Dermis blood vessel endothelial cell (primary cell): ENCODE results near the gene LIMA1. TPM values are rescaled to one million over a fixed set of nuclear protein-coding genes. Genes with fewer than 3 reads are reported as not detected.
"Not testable (repeated sequence)": the region's sequence is repeated elsewhere in the genome, so short reads cannot be mapped to it uniquely, and the experiment has no call there.

Source experiments
- DNase-seq: peaks from one replicate; pipeline ENCODE4 v3.0.0; 2010
- total RNA-seq: library from RNA; depleted of rRNA; stranded (reverse); fragments of >200 nt; gene quantifications from 2 replicates; pipeline ENCODE4 v1.2.3, GENCODE V29; 2014

Gene LIMA1
- total RNA-seq, 1 donor from 2014 or later, result 30.8 TPM

DNA sequence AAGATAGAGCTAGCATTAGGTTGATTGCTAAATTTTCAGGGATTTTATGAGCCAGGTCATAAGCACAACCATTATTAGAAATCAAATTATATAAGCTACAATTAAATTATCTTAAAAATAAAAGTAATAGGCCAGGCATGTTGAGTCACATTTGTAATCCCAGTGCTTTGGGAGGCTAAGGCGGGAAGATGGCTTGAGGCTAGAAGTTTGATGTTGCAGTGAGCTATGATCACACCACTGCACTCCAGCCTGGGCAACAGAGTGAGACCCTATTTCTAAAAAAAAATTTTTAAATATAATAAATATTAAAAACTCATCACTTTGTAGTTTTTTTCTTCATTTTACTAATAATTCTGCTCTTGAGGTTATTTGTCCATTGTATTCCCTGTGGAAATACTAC lies 1.9 kb upstream of the LIMA1 start:
- DNase-seq, result no peak

DNA sequence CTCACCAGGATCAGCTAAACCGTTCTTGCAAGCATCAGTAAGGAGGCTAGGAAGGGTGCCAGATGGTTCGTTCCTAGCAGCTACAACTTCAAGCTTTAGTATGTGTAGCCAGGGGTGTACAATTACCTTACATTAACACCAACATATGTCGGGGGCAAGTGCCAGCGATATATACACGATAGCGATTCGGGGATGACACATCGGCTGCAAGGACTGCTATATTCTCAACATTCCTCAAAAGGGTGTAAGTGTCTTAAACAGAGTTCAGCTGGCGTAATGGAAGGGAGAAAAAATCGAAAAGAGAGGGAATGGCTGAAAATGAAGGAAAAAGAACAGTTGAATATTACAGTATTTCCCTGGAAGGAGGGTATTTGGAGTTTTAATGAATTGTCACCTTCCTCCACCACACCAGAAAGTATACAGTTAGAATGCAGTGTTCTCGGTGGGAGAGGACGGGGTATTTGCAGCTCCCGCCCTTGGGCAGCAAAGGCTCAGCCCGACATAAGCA lies 545 bp downstream of the LIMA1 start:
- peak; percentile 32 for DNase-seq

DNA sequence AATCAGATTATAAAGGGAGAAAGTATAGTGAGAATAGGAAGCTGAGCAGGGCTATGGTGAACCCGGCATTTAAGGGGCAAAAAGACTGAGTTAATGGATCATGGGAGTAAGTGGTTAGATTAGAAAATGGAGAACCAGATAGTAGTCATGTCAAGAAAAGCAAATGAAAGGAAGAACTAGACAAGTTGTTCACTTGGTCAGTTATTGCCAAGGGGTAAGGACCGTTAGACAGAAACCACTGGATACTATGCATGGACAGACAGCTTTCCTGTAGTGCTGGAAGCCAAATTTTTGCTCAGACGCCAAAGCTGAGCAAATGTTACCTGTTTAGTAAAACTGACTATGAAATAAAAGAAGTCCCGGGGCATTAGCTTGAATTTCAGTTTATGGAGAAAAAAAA lies 3.8 kb downstream of the LIMA1 start:
- DNase-seq, result no peak

DNA sequence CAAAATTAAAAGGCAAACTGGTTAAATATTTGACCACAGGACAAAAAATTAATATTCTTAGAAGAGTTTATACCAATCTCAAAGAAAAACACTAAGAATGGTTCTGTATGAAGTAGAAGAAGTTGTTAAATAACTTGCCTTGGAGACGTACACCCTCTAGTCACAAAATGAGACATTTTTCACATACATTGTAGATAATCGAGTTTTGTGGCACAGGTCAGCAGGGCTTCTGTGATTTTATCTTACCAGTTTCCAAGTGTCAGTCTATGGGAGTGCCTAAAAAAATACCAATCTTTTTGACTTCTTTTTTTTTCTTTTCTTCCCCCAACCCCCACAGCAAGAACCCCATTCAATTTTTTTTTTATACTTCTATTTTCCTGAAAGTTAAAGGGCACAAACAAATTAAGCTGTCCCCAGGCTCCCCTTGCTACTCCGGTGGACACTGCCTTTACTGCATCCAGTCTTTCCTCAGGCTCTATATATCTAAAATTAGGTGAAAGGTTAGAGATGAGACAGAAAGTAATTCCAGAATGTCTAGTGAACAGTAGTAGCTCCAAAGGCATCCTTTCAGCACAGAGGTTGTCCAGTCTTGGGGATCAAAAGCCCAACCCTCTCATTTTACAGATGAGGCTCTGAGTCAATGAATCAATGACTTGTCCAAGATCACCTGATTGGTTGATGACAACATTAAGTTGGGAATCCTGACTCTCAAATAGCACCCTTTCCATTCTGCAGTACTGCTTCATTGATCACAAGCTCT lies 6.2 kb downstream of the LIMA1 start:
- DNase-seq, result no peak

DNA sequence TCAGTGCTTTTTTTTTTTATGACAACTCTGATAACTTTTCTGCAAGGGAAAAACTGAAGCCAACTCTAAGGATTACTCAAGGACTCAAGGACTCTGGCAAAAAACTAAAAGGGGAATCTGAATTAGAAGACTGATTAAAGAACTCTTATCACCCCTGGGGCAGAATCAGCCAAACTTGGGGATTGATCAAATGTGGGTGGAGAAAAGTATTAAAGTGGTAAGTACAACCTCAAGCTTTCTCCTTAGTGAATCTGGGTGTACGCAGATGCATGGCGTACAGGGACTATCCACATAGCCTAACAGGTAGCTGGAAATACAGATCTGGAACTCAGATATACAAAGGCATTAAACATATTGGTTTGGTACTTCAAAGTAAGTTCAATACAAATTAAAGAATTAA lies 7.3 kb downstream of the LIMA1 start:
- DNase-seq, result no peak

DNA sequence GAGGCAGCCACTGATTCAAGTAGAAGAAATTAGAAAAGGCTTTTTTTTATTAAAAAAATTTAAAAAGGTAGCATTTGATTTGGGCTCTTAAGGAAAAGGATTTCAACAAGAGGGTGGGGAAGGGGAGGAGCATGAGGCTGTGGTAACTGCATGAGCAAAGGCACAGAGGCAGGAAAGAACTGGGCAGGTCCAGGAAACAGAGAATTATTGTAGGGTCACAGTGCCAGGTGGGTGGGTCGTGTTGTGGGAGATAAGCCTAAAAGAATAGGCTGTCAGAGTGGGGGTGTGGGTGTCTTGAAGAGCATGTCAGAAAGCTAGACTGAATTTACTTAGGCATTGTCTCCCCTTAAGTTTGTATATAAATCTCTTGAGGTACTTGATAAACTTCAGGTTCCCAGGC lies 7.8 kb downstream of the LIMA1 start:
- DNase-seq, result peak; percentile 82

DNA sequence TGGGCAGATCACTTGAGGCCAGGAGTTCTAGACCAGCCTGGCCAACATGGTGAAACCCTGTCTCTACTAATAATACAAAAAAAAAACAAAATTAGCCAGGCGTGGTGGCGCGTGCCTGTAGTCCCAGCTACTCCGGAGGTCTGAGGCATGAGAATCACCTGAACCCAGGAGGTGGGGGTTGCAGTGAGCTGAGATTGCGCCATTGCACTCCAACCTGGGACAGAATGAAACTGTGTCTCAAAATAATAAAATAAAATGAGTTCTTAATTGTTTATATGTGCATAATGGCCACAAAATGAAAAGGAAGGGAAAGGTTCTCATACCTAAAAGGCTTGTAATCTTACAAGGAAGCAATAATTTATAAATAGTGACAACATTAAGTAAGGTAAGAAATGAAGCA lies 8.2 kb downstream of the LIMA1 start:
- not testable (repeated sequence) for DNase-seq

DNA sequence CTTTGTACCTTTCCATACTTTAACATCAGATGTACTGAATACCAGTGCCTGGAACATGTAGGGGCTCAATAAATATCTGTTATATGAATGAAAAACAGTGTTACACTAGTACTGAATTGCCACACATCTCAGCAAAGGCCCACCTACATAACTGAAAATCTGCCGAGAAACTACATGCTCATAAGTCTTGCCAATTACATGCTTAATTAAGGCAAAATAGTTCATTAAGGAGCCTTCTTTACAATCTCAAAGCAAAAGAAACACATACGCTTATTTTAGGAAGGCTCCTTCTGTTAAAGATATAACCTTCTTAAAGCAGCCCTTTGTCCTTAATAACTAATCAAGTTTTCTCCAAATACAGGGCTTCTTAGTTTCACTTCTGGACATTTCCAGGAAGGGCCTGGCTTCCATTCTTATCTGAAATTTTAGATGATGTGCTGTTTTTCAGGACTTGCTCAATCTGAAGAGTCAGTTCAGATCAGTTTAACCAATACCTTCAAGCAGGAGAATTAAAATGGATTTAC lies 11.5 kb downstream of the LIMA1 start:
- DNase-seq, result peak; percentile 37

DNA sequence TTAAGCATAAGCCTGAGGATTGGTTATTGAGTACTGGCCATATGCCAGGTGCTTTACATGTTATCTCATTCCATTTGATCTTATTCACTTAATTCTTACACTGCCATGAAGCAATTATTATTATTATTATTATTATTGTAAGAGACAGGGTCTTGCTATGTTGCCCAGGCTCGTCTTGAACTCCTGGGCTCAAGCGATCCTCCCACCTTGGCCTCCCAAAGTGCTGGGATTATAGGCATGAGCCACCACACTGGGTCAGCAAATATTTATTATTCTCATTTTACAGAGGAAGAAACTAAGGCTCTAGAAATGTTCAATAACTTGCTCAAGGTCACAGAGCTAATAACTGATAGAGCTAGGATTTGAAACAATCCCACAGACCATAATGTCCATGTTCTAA lies 14.8 kb downstream of the LIMA1 start:
- no peak for DNase-seq

DNA sequence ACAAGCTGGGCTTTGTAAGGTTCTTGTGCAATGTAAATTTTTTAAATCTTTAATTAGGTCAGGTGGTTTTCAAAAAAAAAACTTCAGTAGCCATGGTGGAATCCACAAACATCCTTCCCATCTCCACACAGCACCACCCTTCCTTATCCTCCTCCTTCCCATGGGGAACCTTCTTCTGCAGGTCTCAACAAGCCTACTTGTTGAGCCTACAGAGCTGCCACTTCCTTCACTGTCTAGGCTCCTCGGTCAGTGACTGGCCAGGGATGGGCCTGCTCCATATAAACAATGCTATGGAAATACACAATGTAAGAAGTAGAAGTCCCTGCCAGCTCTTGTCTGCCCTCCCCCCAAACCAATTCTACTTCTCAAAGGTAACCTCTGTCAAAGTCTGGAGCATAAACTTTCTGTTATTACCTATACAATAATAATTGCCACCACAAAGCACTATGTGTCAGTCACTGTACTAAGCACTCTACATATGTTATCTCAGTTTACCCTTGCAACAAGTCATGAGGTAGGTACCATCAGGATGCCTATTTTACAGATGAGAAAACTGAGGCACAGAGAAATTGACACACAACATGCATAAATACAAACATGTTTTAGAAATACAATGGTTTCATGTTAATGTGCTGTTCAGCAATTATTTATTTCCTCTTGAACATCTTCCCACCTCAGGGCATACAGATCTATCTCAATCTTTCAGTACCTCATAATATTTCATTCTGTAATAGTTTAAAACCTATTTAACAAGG lies 17.4 kb downstream of the LIMA1 start:
- DNase-seq, result no peak

DNA sequence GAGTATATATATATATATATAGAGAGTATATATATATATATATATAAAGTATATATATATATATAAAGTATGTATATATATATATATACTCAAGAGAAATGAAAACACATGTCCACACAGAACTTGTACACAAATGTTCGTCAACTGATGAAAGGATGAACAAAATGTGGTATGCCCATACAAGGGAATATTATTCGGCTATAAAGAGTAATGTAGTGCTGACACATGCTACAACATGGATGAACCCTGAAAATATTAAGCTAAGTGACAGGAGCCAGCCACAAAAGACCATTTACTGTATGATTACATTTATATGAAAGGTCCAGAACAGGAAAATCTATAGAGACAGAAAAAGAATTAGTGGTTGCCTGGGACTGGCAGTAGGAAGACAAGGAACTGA lies 19.5 kb downstream of the LIMA1 start:
- DNase-seq, result no peak

DNA sequence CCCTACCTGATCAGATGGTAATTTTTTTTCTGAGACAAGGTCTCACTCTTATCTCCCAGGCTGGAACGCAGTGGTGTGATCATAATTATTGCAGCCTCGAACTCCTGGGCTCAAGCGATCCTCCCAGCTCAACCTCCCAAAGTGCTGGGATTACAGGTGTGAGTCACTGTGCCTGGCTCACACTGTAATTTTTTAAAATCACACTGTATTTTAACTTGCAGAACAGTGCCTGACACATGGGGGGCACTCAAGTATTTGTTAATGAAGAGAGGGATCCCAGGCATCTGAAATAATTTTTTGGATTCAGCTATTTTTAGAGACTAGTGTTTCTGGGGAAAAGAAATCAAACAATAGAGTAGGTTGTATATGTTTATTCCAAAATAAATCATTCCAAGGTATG lies 21.7 kb downstream of the LIMA1 start:
- peak; percentile 24 for DNase-seq

DNA sequence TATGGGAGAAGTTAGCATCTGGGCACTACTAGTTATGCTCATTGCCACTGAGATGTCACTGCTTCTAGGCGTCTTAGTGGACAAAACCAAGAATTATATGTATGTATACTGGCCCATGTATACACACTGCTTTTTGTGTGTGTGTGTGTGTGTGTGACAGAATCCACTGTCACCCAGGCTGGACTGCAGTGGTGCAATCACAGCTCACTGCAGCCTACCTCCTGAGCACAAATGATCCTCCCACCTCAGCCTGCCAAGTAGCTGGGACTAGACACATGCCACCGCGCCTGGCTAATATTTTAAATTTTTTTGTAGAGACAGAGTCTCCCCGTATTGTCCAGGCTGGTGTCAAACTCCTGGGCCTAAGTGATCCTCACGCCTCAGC lies 25.2 kb downstream of the LIMA1 start:
- DNase-seq, result no peak

DNA sequence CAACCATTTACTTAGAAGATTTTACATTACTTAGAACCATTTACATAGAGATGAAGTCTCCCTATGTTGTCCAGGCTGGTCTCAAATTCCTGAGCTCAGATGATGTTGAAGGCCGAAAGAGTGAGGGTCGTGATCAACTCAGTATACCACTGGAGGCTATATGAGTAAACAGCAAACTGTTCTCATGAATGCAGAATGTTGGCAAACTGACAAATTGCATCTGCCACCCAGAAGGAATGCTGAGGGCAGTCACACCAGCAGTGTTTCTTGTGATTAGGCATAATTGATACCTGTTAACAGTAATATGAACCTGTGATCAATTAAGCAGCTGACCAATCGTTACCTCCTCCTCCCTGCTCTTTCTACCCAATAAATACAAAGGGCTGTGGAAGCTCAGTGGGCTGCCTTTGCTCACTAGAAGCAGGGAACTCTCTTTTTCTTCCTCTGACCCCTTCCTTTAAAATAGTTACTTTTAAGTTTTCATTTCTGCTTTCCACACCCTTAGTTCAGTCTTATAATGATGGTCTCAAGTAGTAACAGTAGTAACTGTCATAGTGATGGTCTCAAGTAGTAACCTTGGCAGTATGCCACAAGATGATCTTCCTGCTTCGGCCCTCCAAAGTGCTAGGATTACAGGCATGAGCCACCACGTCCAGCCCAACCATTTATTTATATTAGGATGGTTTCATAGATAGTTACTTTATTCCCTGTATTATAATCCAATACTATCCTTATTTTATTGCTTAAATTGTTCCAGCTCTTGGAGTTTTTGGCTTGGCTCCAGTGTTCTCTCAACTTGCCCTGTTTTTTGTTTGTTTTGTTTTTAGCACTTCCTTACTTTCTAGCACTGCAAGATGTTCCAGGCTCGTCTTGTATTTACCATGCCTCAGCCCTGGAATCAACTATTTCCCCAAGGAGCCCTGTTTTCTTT lies 25.8 kb downstream of the LIMA1 start:
- peak; percentile 60 for DNase-seq

DNA sequence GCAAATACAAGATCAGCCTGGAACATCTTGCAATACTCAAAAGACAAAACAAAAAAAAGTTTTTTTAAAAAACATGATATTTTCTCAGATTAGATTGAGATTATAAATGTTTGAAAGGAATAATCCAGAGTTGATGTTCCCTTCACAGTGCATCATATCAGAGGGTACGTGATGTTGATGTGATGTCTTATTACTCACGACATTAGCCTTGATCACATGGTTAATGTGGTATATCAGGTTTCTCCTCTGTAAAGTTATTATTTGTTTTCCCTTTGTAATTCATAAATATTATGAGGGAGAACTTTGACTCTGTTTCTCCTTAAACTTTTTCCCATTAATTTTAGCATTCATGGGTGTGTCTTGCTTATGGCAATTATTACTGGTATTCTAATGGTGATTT lies 26.6 kb downstream of the LIMA1 start:
- DNase-seq, result no peak

DNA sequence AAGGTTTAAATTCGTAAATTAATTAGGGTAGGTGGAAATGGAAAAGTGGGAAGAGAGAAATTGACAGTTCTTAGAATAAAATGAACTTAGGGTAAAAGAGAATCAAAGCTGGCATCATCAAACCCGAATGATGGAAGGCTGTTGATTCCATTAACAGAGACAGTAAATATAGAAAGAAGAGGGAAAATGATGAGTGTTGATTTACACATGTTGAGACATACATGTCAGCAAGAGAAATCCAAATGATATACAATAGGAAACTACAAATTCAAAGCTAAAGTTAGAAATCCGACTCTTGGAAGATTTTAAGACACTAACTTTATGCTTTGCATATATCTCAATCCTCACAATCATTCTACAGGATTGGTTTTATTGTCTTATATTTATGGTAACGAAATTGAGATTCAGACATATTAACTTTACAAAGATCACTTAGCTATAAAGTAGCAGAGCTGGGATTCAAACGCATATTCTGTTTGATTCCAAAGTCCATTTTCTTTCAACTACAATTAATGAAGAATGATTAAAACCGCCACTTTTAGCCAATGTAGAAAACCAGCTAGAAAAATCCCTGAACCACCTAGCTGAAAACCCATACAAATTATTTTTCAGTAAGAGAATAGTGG lies 30.2 kb downstream of the LIMA1 start:
- no peak for DNase-seq

DNA sequence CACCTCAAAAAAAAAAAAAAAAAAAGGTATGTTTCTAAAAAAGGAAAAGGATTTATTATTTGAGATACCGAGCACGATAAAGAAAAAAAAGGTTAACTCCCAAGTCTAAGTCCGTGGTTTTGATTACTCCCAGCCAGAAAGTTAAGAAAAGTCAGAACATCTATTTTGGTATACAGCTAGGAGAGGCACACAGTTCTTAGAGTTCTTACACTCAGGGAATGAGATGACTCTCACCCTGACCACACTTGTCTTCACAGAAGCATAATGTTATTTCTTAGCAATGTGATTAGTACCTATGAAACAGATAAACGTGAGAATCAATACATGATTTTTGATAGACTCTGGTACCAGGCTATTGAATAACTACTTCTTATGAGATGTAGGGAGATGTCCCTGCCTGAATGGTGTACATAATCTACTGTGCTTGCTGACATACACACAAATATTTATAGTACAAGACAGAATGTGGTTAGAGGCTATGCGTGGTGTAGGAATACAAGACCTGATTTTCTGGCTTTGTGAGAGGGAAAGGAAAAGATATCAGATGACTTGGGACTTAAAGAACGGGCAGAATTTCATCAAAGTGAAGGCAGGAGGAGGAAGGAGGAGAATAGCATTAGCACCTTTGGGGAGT lies 31.6 kb downstream of the LIMA1 start:
- DNase-seq, result no peak

DNA sequence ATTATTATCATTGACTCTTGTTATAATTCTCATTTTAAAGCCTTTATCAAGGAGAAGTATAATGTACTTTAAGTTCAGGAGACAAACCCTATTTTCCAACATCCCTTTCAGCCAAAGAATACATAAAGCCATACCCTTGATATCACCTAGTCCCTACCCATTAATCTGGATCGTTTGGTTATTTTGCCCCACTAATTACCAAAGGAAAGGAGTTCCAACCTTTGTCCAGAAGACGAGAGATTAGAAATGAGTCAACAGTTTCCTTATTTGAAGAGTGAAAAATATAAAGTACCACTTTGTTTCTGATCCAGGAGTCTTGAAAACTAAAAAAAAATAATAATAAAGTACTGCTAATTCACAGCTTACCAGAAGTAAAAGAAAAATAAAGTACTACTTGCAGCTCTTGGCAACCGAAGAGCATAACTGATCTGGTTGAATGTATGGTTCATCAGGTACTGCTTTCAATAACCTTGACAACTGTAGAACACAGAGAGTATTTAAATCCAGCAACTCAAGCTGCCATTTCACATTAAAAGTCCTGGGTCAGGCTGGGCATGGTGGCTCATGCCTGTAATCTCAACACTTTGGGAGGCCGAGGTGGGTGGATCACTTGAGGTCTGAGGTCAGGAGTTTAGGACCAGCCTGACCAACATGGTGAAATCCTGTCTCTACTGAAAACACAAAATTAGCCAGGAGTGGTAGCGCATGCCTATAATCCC lies 33.7 kb downstream of the LIMA1 start:
- peak; percentile 14 for DNase-seq

DNA sequence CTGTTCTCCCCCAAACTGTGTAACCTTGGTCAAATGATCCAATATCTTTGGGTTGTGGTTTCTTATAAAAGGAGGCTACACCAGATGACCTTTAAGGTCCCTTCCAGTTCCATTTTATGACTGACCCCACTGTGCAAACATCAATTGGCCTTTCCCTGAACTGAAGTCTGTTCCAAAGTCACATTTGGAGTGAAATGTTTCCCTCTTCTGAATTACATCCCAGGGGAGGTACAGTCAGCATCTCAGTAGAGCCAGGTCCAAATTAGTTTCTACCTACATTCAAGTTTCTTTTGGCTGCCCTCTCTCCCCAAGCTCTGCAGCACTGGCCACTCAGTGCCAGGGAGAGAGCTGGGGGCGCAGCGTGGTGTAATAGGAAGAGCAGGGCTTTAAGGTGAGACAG lies 34.4 kb downstream of the LIMA1 start:
- DNase-seq, result no peak

DNA sequence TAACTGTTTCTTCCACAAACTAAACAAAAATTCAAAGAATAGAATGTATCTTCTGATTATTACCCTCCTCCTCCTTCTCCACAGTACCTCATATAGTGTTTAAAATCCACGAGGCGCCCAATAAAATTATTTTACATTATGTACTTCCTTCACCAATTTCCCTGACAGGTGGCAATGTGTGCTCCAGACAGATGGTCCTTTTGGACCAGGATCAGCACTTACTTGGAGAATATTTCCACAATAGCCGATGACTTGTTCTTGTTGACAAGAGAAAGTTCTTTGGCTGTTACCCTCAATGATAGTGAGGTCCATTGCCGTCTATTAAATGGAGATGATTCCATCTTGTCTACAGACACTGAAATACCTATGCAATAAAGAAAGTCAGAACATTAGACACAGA lies 34.9 kb downstream of the LIMA1 start:
- DNase-seq, result no peak

DNA sequence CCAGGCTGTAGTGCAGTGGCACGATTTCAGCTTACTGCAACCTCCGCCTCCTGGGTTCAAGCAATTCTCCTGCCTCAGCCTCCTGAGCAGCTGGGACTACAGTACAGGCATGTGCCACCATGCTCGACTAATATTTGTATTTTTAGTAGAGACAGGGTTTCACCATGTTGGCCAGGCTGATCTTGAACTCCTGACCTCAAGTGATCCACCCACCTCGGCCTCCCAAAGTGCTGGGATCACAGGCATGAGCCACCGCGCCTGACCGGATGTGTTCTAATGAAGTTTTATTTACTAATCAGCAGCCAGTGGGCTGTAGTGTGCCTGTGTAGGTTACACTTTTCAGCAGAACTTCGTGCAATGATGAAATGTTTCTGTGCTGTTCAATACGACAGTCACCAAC lies 35.7 kb downstream of the LIMA1 start:
- DNase-seq, result not testable (repeated sequence)
